Measurements from ENCODE around the gene AUP1.

Gene AUP1

DNA sequence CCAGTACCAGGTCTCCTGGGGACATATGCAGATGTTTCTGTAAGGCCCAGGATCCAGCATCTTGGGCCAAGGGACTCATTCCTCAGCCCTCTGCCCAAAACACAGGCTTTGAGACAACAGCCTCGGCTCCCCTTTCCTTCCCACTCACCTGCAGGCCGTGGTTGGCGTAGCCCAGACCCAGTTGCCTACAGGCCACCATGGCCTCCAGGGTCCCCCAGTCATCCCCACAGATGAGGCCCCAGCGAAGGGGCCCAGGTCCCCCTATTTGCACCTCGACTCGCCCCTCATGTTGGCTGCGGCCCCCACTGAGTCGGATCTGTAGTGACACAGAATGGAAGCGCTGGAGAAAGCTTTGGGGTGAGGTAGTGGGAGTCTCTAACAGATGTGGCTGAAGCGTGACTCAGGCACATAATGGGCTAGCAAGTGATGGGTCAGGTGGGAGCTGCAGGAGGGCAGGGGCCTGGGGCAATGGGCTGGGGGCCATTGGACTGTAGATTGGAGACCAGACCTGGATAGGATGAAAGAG, 6.0 kb upstream of the AUP1 start:
- Histone ChIP-seq H3K9ac (ENCODE audit: insufficient read length) (no peak overlapping the region), H3K4me3 (no peak overlapping the region), H3K27ac (no peak overlapping the region), H3K9me3 (ENCODE audit: low read depth, low read length) (no peaks in the 10 kb centered on the region), H3K36me3 (ENCODE audit: insufficient read depth, low read length) (peaks cover 11% of the 10 kb centered on the region)
- DNase-seq (ENCODE audit: low read depth, low spot score) = no peak
- TF ChIP-seq FOXP2 (optimal IDR thresholded peaks at IDR 0.05; ENCODE audit: control extremely low read depth, extremely low read length, insufficient read depth) (no peak), POLR2AphosphoS5 (IDR thresholded peaks at IDR 0.05; ENCODE audit: borderline replicate concordance, low read depth, low read length) (no peak), EZH2 (IDR thresholded peaks at IDR 0.05) (no peak)

GRCh38 chr2:74534411-74534810, 4.9 kb upstream of the AUP1 start:
- H3K9me3 ChIP-seq (ENCODE audit: low read depth, low read length) = no peaks in the 10 kb centered on the region
- no peak for TF ChIP-seq FOXP2 (optimal IDR thresholded peaks at IDR 0.05; ENCODE audit: control extremely low read depth, extremely low read length, insufficient read depth)
- TF ChIP-seq EZH2 (IDR thresholded peaks at IDR 0.05) = no peak
- TF ChIP-seq POLR2AphosphoS5 (IDR thresholded peaks at IDR 0.05; ENCODE audit: borderline replicate concordance, low read depth, low read length) = no peak
- H3K27ac ChIP-seq = no peak overlapping the region
- no peak overlapping the region for H3K9ac ChIP-seq (ENCODE audit: insufficient read length)
- DNase-seq (ENCODE audit: low read depth, low spot score) = no peak
- no peak overlapping the region for H3K4me3 ChIP-seq
- H3K36me3 ChIP-seq (ENCODE audit: insufficient read depth, low read length) = peaks cover 11% of the 10 kb centered on the region

DNA sequence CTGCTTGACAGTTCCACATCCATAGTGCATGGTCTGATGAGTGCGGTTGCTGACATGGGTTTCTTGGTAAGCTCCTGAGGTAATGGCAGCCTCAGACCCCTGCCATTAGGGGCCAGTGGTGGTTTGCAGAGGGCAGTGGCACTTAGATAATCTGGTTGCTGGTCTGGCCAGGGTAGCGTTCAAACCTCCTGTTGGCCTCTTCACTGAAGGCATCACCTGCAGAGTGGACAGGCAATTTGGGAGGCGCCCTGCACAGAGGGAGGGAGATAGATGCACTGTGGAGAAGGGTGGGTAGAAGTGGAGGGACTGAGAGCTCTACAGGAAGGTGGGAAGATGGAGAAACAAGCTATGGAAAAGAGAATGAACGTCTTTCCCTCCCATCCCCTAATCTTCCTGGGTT, 4.0 kb upstream of the AUP1 start:
- Histone ChIP-seq H3K9me3 (ENCODE audit: low read depth, low read length) (no peaks in the 10 kb centered on the region), H3K4me3 (no peak overlapping the region), H3K36me3 (ENCODE audit: insufficient read depth, low read length) (peaks cover 15% of the 10 kb centered on the region), H3K9ac (ENCODE audit: insufficient read length) (no peak overlapping the region), H3K27ac (no peak overlapping the region)
- DNase-seq (ENCODE audit: low read depth, low spot score) = no peak
- TF ChIP-seq POLR2AphosphoS5 (IDR thresholded peaks at IDR 0.05; ENCODE audit: borderline replicate concordance, low read depth, low read length) (no peak), EZH2 (IDR thresholded peaks at IDR 0.05) (no peak), FOXP2 (optimal IDR thresholded peaks at IDR 0.05; ENCODE audit: control extremely low read depth, extremely low read length, insufficient read depth) (no peak)

- DNase-seq (ENCODE audit: low read depth, low spot score) = no peak
- TF ChIP-seq FOXP2 (optimal IDR thresholded peaks at IDR 0.05; ENCODE audit: control extremely low read depth, extremely low read length, insufficient read depth) (no peak), POLR2AphosphoS5 (IDR thresholded peaks at IDR 0.05; ENCODE audit: borderline replicate concordance, low read depth, low read length) (no peak), EZH2 (IDR thresholded peaks at IDR 0.05) (no peak)
- Histone ChIP-seq H3K9ac (ENCODE audit: insufficient read length) (no peak overlapping the region), H3K9me3 (ENCODE audit: low read depth, low read length) (no peaks in the 10 kb centered on the region), H3K27ac (no peak overlapping the region), H3K4me3 (no peak overlapping the region), H3K36me3 (ENCODE audit: insufficient read depth, low read length) (peaks cover 27% of the 10 kb centered on the region)
These were observed 2.7 kb upstream of the AUP1 start for GRCh38 chr2:74532222-74532621.

- no peak overlapping the region for H3K9ac ChIP-seq (ENCODE audit: insufficient read length)
- DNase-seq (ENCODE audit: low read depth, low spot score) = no peak
- no peak for TF ChIP-seq EZH2 (IDR thresholded peaks at IDR 0.05)
- TF ChIP-seq POLR2AphosphoS5 (IDR thresholded peaks at IDR 0.05; ENCODE audit: borderline replicate concordance, low read depth, low read length) = no peak
- no peak for TF ChIP-seq FOXP2 (optimal IDR thresholded peaks at IDR 0.05; ENCODE audit: control extremely low read depth, extremely low read length, insufficient read depth)
- H3K36me3 ChIP-seq (ENCODE audit: insufficient read depth, low read length) = peaks cover 33% of the 10 kb centered on the region
- no peak overlapping the region for H3K27ac ChIP-seq
- no peak overlapping the region for H3K4me3 ChIP-seq
- no peaks in the 10 kb centered on the region for H3K9me3 ChIP-seq (ENCODE audit: low read depth, low read length)
These were observed 2.2 kb upstream of the AUP1 start for GRCh38 chr2:74531666-74532065.

- H3K4me3 ChIP-seq = peak overlapping the region; percentile 98
- H3K9me3 ChIP-seq (ENCODE audit: low read depth, low read length) = no peaks in the 10 kb centered on the region
- TF ChIP-seq POLR2AphosphoS5 (IDR thresholded peaks at IDR 0.05; ENCODE audit: borderline replicate concordance, low read depth, low read length) = no peak
- H3K9ac ChIP-seq (ENCODE audit: insufficient read length) = peak overlapping the region; percentile 96
- peaks cover 43% of the 10 kb centered on the region for H3K36me3 ChIP-seq (ENCODE audit: insufficient read depth, low read length)
- 0 out of 2 replicates have a peak overlapping the region, but pooled peaks have one; percentile 26 for H3K27ac ChIP-seq
- DNase-seq (ENCODE audit: low read depth, low spot score) = no peak
These were observed 1.0 kb upstream of the AUP1 start for GRCh38 chr2:74530239-74531187.

- H3K27ac ChIP-seq = peak overlapping the region; percentile 87
- H3K36me3 ChIP-seq (ENCODE audit: insufficient read depth, low read length) = peaks cover 43% of the 10 kb centered on the region
- DNase-seq (ENCODE audit: low read depth, low spot score) = no peak
- H3K9ac ChIP-seq (ENCODE audit: insufficient read length) = peak overlapping the region; percentile 96
- H3K9me3 ChIP-seq (ENCODE audit: low read depth, low read length) = no peaks in the 10 kb centered on the region
- peak overlapping the region; percentile 98 for H3K4me3 ChIP-seq
- TF ChIP-seq FOXP2 (optimal IDR thresholded peaks at IDR 0.05; ENCODE audit: control extremely low read depth, extremely low read length, insufficient read depth) (no peak), EZH2 (IDR thresholded peaks at IDR 0.05) (no peak), POLR2AphosphoS5 (IDR thresholded peaks at IDR 0.05; ENCODE audit: borderline replicate concordance, low read depth, low read length) (no peak)
These were observed 728 bp downstream of the AUP1 start for GRCh38 chr2:74528600-74529356.

DNA sequence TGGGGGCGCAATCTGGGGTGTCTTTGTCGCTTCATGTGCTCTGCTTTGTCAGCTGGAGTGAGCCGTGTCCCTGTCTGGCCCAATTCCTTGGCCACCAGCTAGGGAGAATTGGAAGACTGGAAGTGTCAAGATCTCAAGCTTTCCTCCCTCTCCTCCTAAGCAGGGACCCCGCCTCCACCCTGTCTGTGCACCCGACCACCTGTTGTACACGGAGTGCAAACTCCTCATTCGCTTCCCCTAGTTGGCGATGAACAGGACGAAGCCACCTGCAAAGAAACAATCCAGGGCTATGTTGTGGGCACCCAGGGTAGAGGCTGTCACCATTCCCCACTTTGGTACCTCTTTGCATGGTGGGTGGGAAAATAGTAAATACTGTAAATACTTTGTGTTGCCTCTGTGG, 1.8 kb downstream of the AUP1 start:
- no peak overlapping the region for H3K27ac ChIP-seq
- H3K4me3 ChIP-seq = no peak overlapping the region; the same call in 1 of the 2 replicates
- no peaks in the 10 kb centered on the region for H3K9me3 ChIP-seq (ENCODE audit: low read depth, low read length)
- no peak overlapping the region for H3K9ac ChIP-seq (ENCODE audit: insufficient read length)
- H3K36me3 ChIP-seq (ENCODE audit: insufficient read depth, low read length) = peaks cover 42% of the 10 kb centered on the region
- DNase-seq (ENCODE audit: low read depth, low spot score) = no peak
- no peak for TF ChIP-seq EZH2 (IDR thresholded peaks at IDR 0.05)
- TF ChIP-seq FOXP2 (optimal IDR thresholded peaks at IDR 0.05; ENCODE audit: control extremely low read depth, extremely low read length, insufficient read depth) = no peak
- TF ChIP-seq POLR2AphosphoS5 (IDR thresholded peaks at IDR 0.05; ENCODE audit: borderline replicate concordance, low read depth, low read length) = no peak
